EH (cell line): Measurements from ENCODE around the gene TTC39B.
A peak's percentile ranks its signal among the peaks of the same experiment; 100 is the strongest.

ENCODE experiments used
- DNase-seq: peaks from one replicate; pipeline ENCODE4 v3.0.0-alpha.2; 2015; ENCODE audit warnings: low read depth

TTC39B gene

GRCh38 chr9:15178631-15179030, 128.4 kb downstream of the TTC39B start:
- DNase-seq = no peak

- no peak for DNase-seq
Measured at GRCh38 chr9:15176836-15177235, 130.2 kb downstream of the TTC39B start.

GRCh38 chr9:15163931-15164330, 143.1 kb downstream of the TTC39B start:
- no peak for DNase-seq

GRCh38 chr9:15161753-15162152, 145.3 kb downstream of the TTC39B start:
- no peak for DNase-seq

- peak; percentile 58 for DNase-seq
Measured at GRCh38 chr9:15160673-15161072, 146.3 kb downstream of the TTC39B start.

GRCh38 chr9:15158064-15158463, 149.0 kb downstream of the TTC39B start:
- DNase-seq = no peak

- peak; percentile 15 for DNase-seq
Measured at GRCh38 chr9:15157381-15157780, 149.6 kb downstream of the TTC39B start.

GRCh38 chr9:15156241-15156640, 150.8 kb downstream of the TTC39B start:
- DNase-seq = no peak

GRCh38 chr9:15155826-15156225, 151.2 kb downstream of the TTC39B start:
- peak; percentile 38 for DNase-seq

- no peak for DNase-seq
Measured at GRCh38 chr9:15155323-15155722, 151.7 kb downstream of the TTC39B start.

GRCh38 chr9:15154677-15155076, 152.3 kb downstream of the TTC39B start:
- no peak for DNase-seq

GRCh38 chr9:15153961-15154360, 153.1 kb downstream of the TTC39B start:
- no peak for DNase-seq

- DNase-seq = no peak
Measured at GRCh38 chr9:15150939-15151338, 156.1 kb downstream of the TTC39B start.

- DNase-seq = peak; percentile 19
Measured at GRCh38 chr9:15149450-15149849, 157.6 kb downstream of the TTC39B start.

GRCh38 chr9:15146268-15146700, 160.7 kb downstream of the TTC39B start:
- DNase-seq = no peak

- peak; percentile 21 for DNase-seq
Measured at GRCh38 chr9:15144622-15145061, 162.4 kb downstream of the TTC39B start.

- peak; percentile 63 for DNase-seq
Measured at GRCh38 chr9:15142878-15143534, 164.0 kb downstream of the TTC39B start.

GRCh38 chr9:15140051-15140450, 167.0 kb downstream of the TTC39B start:
- no peak for DNase-seq

- no peak for DNase-seq
Measured at GRCh38 chr9:15139469-15139868, 167.5 kb downstream of the TTC39B start.

GRCh38 chr9:15138357-15138686, 168.7 kb downstream of the TTC39B start:
- no peak for DNase-seq

GRCh38 chr9:15137658-15138356, 169.2 kb downstream of the TTC39B start:
- DNase-seq = no peak

GRCh38 chr9:15137089-15137488, 169.9 kb downstream of the TTC39B start:
- no peak for DNase-seq

GRCh38 chr9:15136646-15137045, 170.4 kb downstream of the TTC39B start:
- DNase-seq = peak; percentile 13
